Kidney (tissue), 14 donors: Measurements from ENCODE around the gene SCAMP2. TPM values are rescaled to one million over a fixed set of nuclear protein-coding genes. Genes with fewer than 3 reads are reported as not detected.

ENCODE experiments used
- DNase-seq, 5 donors: peaks; one replicate each; pipeline ENCODE4 v3.0.0-alpha.2; 2013 to 2020
- FAIRE-seq: peaks from 2 replicates; lab custom pipeline; 2012; peaks lifted over from hg19 to GRCh38; lab: Jason Lieb, UNC
- H3K27ac ChIP-seq, 2 donors: one replicate each; pipeline ENCODE4 v1.7.0; 2013; ENCODE audit warnings: low read depth in 2 of 2, low read length in 2 of 2, inconsistent platforms in 1 of 2
- H3K27me3 ChIP-seq: one replicate; pipeline ENCODE4 v1.7.1; 2013; ENCODE audit warnings: low read length, inconsistent platforms; ENCODE audit not compliant: control insufficient read depth, insufficient read depth
- H3K36me3 ChIP-seq, 3 donors: one replicate each; pipeline versions ENCODE4 v1.7.0 to v1.7.1; 2013; ENCODE audit warnings: low read length in 3 of 3, control low read depth in 1 of 3, inconsistent platforms in 1 of 3; ENCODE audit not compliant: insufficient read depth in 3 of 3, control insufficient read depth in 2 of 3
- H3K4me1 ChIP-seq, 3 donors: one replicate each; pipeline versions ENCODE4 v1.7.0 to v1.7.1; 2013; ENCODE audit warnings: low read length in 3 of 3, inconsistent platforms in 1 of 3, low read depth in 1 of 3; ENCODE audit not compliant: control insufficient read depth in 2 of 3, insufficient read depth in 2 of 3
- H3K4me3 ChIP-seq, 3 donors: one replicate each; pipeline versions ENCODE4 v1.7.0 to v1.8.1; 2013; ENCODE audit warnings: low read length in 3 of 3, control low read depth in 1 of 3, inconsistent platforms in 1 of 3
- H3K9ac ChIP-seq, 3 donors: one replicate each; pipeline versions ENCODE4 v1.7.0 to v1.7.1; 2013; ENCODE audit warnings: low read length in 3 of 3, control low read depth in 1 of 3, inconsistent platforms in 1 of 3
- H3K9me3 ChIP-seq, 3 donors: one replicate each; pipeline versions ENCODE4 v1.7.0 to v1.7.1; 2013; ENCODE audit warnings: low read length in 3 of 3, control low read depth in 1 of 3, inconsistent platforms in 1 of 3; ENCODE audit not compliant: control insufficient read depth in 2 of 3, insufficient read depth in 1 of 3
- CTCF ChIP-seq: IDR thresholded peaks from 3 replicates; pipeline ENCODE4 v1.5.1; 2012; ENCODE audit warnings: mild to moderate bottlenecking, moderate library complexity, borderline replicate concordance; ENCODE audit not compliant: insufficient read depth; ENCODE audit errors: extremely low read depth
- intact Hi-C: fragments of 100-400 bp; cut with DNase I; formaldehyde crosslinking; loops from one replicate; pipeline ENCODE4 v1.11.1; 2022
- polyA plus RNA-seq: library from polyadenylated mRNA; stranded (reverse); fragments of 350-450 nt; fragmentation: Illumina TruSeq; extraction: RNeasy Lipid Tissue Mini Kit (QIAGEN cat#74804); gene quantifications from one replicate; pipeline ENCODE4 v1.2.3, GENCODE V29; 2014; ENCODE audit warnings: low read depth, low replicate concordance; ENCODE audit not compliant: insufficient read depth
- total RNA-seq: library from RNA; stranded (reverse); fragmentation: NEBNext Ultra II Directional; extraction: Animal tissue kit (Norgen Biotek cat#: 25700); gene quantifications from one replicate; pipeline ENCODE4 v1.2.1, GENCODE V29; 2021
- donor health status: control.
- donor health status: control.
- donor health status: control.
- donor health status: control.
- donor health status: control.
- donor health status: DM: yes; HTN: yes; CAD: no.
- donor health status: Normal renal cell carcinoma (clear cell type).

SCAMP2 gene
- total and polyA plus RNA-seq, 2 donors from 2014 or later = 87.9 to 102 TPM

GRCh38 chr15:74820056-74820455, 53.1 kb downstream of the SCAMP2 start:
- FAIRE-seq (no peak), DNase-seq (no peak)
- no peak for TF ChIP-seq CTCF

GRCh38 chr15:74817370-74817737, 55.8 kb downstream of the SCAMP2 start:
- no peak for FAIRE-seq
- H3K4me3 ChIP-seq = no peak overlapping the region
- no peaks in the 10 kb centered on the region for H3K4me1 ChIP-seq
- H3K9me3 ChIP-seq = no peaks in the 10 kb centered on the region
- no peak for DNase-seq
- no peaks in the 10 kb centered on the region for H3K27me3 ChIP-seq
- no peak overlapping the region for H3K27ac ChIP-seq
- no peak overlapping the region for H3K9ac ChIP-seq
- TF ChIP-seq CTCF = peak; percentile 6
- no peaks in the 10 kb centered on the region for H3K36me3 ChIP-seq
- intact Hi-C loops = no loop called here

More at GRCh38 chr15:74820056-74820455, 53.1 kb downstream of the SCAMP2 start:
- Histone ChIP-seq H3K27me3 (no peaks in the 10 kb centered on the region), H3K4me1 (no peaks in the 10 kb centered on the region), H3K27ac (no peak overlapping the region), H3K9ac (no peak overlapping the region), H3K4me3 (no peak overlapping the region), H3K36me3 (no peaks in the 10 kb centered on the region), H3K9me3 (no peaks in the 10 kb centered on the region)
- intact Hi-C loops = no loop called here

- H3K9ac ChIP-seq = no peak overlapping the region
- intact Hi-C loops = no loop called here
- no peaks in the 10 kb centered on the region for H3K4me1 ChIP-seq
- no peak for DNase-seq
- no peaks in the 10 kb centered on the region for H3K36me3 ChIP-seq
- TF ChIP-seq CTCF = no peak
- H3K4me3 ChIP-seq = no peak overlapping the region
- no peaks in the 10 kb centered on the region for H3K9me3 ChIP-seq
- no peaks in the 10 kb centered on the region for H3K27me3 ChIP-seq
- no peak for FAIRE-seq
- H3K27ac ChIP-seq = no peak overlapping the region
Observed at GRCh38 chr15:74816624-74817369, 56.4 kb downstream of the SCAMP2 start.

- Histone ChIP-seq H3K9me3 (no peaks in the 10 kb centered on the region), H3K9ac (no peak overlapping the region), H3K4me1 (no peaks in the 10 kb centered on the region), H3K36me3 (no peaks in the 10 kb centered on the region), H3K27me3 (no peaks in the 10 kb centered on the region), H3K27ac (no peak overlapping the region), H3K4me3 (no peak overlapping the region)
- TF ChIP-seq CTCF = no peak
- intact Hi-C loops = no loop called here
- DNase-seq (no peak), FAIRE-seq (no peak)
Observed at GRCh38 chr15:74815961-74816360, 57.2 kb downstream of the SCAMP2 start.
